Activated T-helper 1 cell treated with Interleukin-2 at 50 U/mL for 16 hours (primary cell): ENCODE data around the gene CCDC186.

ENCODE experiments used
- DNase-seq: peaks from one replicate; pipeline ENCODE4 v3.0.0-alpha.2; 2020; ENCODE audit warnings: low read depth

The CCDC186 gene

GRCh38 chr10:114173921-114174694, at the start of gene CCDC186:
CCDC186 (minus strand) TSS chr10:114174203; CDS start chr10:114163268, 10,935 bp downstream.
- peak; percentile 97 for DNase-seq

- no peak for DNase-seq
These were observed 49.1 kb upstream of the CCDC186 start for GRCh38 chr10:114223066-114223465.

- DNase-seq = no peak
These were observed 47.2 kb upstream of the CCDC186 start for GRCh38 chr10:114221235-114221634.

- DNase-seq = no peak
These were observed 46.3 kb upstream of the CCDC186 start for GRCh38 chr10:114220281-114220680.

- DNase-seq = no peak
These were observed 41.0 kb upstream of the CCDC186 start for GRCh38 chr10:114215033-114215432.

- no peak for DNase-seq
These were observed 38.1 kb upstream of the CCDC186 start for GRCh38 chr10:114212153-114212552.

- no peak for DNase-seq
These were observed 34.3 kb upstream of the CCDC186 start for GRCh38 chr10:114208351-114208750.

- no peak for DNase-seq
These were observed 33.3 kb upstream of the CCDC186 start for GRCh38 chr10:114207349-114207748.

- no peak for DNase-seq
These were observed 32.9 kb upstream of the CCDC186 start for GRCh38 chr10:114206902-114207301.

- DNase-seq = no peak
These were observed 28.8 kb upstream of the CCDC186 start for GRCh38 chr10:114202812-114203211.

GRCh38 chr10:114199239-114199638, 25.2 kb upstream of the CCDC186 start:
- DNase-seq = no peak

GRCh38 chr10:114195079-114195478, 21.1 kb upstream of the CCDC186 start:
- DNase-seq = no peak

- DNase-seq = no peak
These were observed 15.7 kb upstream of the CCDC186 start for GRCh38 chr10:114189700-114190099.

- DNase-seq = no peak
These were observed 14.9 kb upstream of the CCDC186 start for GRCh38 chr10:114188900-114189299.

- DNase-seq = no peak
These were observed 14.0 kb upstream of the CCDC186 start for GRCh38 chr10:114188001-114188400.

- no peak for DNase-seq
These were observed 10.3 kb upstream of the CCDC186 start for GRCh38 chr10:114184276-114184675.

GRCh38 chr10:114183563-114183962, 9.6 kb upstream of the CCDC186 start:
- no peak for DNase-seq

GRCh38 chr10:114181971-114182370, 8.0 kb upstream of the CCDC186 start:
- no peak for DNase-seq

- DNase-seq = no peak
These were observed 6.9 kb upstream of the CCDC186 start for GRCh38 chr10:114180937-114181336.

- DNase-seq = no peak
These were observed 5.7 kb upstream of the CCDC186 start for GRCh38 chr10:114179747-114180146.

GRCh38 chr10:114179148-114179547, 5.1 kb upstream of the CCDC186 start, which contains the start of gene TDRD1:
TDRD1 (plus strand) TSS chr10:114179353; CDS start chr10:114187832, 8,479 bp downstream.
- no peak for DNase-seq

- no peak for DNase-seq
These were observed 2.5 kb upstream of the CCDC186 start for GRCh38 chr10:114176511-114176910.

GRCh38 chr10:114175667-114176066, 1.7 kb upstream of the CCDC186 start:
- DNase-seq = no peak

- no peak for DNase-seq
These were observed 739 bp upstream of the CCDC186 start for GRCh38 chr10:114174695-114175188.
